Transverse colon (tissue), 3 donors: ENCODE data around the gene MTHFD1L.

Experiments
- CTCF ChIP-seq, 5 experiments: fragments of 200-600 bp in 3 of 5; fragments of 450-650 bp in 2 of 5; sonication (generic) in 3 of 5; IDR thresholded peaks; 1 replicate in 2 of 5; 2 replicates in 3 of 5; pipeline ENCODE4 v1.5.1; 2016 to 2017; ENCODE audit warnings: antibody characterized with exemption in 5 of 5, inconsistent platforms in 3 of 5, mild to moderate bottlenecking in 2 of 5, moderate library complexity in 1 of 5
- POLR2A ChIP-seq: fragments of 450-650 bp; IDR thresholded peaks from one replicate; pipeline ENCODE4 v1.6.1; 2016; ENCODE audit warnings: antibody characterized with exemption, mild to moderate bottlenecking, moderate library complexity

- TF ChIP-seq CTCF (IDR thresholded peaks at IDR 0.05) (no peak), POLR2A (no peak)
Measured at GRCh38 chr6:151059612-151060095, 194.2 kb downstream of the MTHFD1L start.
